Glomerular visceral epithelial cell (primary cell): ENCODE results near the gene UQCC5.

Source experiments
- DNase-seq: peaks from one replicate; pipeline ENCODE4 v3.0.0-alpha.2; 2016; ENCODE audit errors: extremely low spot score

Gene UQCC5

GRCh38 chr3:52570076-52570475, 33.7 kb downstream of the UQCC5 start:
- no peak for DNase-seq

- DNase-seq, result no peak
Measured at GRCh38 chr3:52572221-52572620, 35.8 kb downstream of the UQCC5 start.

GRCh38 chr3:52574056-52574965, 37.9 kb downstream of the UQCC5 start:
- DNase-seq, result no peak
